Liver (tissue), 9 donors: ENCODE results near the gene VSIG10L. TPM values are rescaled to one million over a fixed set of nuclear protein-coding genes. Genes with fewer than 3 reads are reported as not detected.

Experiments used
- DNase-seq: peaks from one replicate; pipeline ENCODE4 v3.0.0-alpha.2; 2017; ENCODE audit warnings: low spot score
- H3K27ac ChIP-seq, 2 donors: one replicate each; pipeline ENCODE4 v1.7.0; 2013; ENCODE audit warnings: inconsistent platforms in 2 of 2, low read length in 2 of 2, control low read depth in 1 of 2, low read depth in 1 of 2, mild to moderate bottlenecking in 1 of 2
- H3K27me3 ChIP-seq, 4 donors: one replicate each; pipeline versions ENCODE4 v1.6.1 to v1.7.0; 2013; ENCODE audit warnings: low read length in 3 of 4, inconsistent platforms in 1 of 4, mild to moderate bottlenecking in 1 of 4, moderate library complexity in 1 of 4; ENCODE audit not compliant: control insufficient read depth in 4 of 4, insufficient read depth in 4 of 4
- H3K36me3 ChIP-seq, 4 donors: one replicate each; pipeline versions ENCODE4 v1.6.1 to v1.7.0; 2013; ENCODE audit warnings: low read length in 3 of 4, mild to moderate bottlenecking in 3 of 4, low read depth in 1 of 4, moderate library complexity in 1 of 4; ENCODE audit not compliant: control insufficient read depth in 4 of 4, insufficient read depth in 3 of 4
- H3K4me1 ChIP-seq, 4 donors: one replicate each; pipeline versions ENCODE4 v1.6.1 to v1.7.0; 2013; ENCODE audit warnings: low read length in 3 of 4, mild to moderate bottlenecking in 3 of 4, moderate library complexity in 1 of 4; ENCODE audit not compliant: control insufficient read depth in 4 of 4, insufficient read depth in 4 of 4
- H3K4me3 ChIP-seq, 3 donors: one replicate each; pipeline versions ENCODE4 v1.6.1 to v1.7.0; 2013; ENCODE audit warnings: low read length in 3 of 3, control low read depth in 1 of 3, low read depth in 1 of 3, mild to moderate bottlenecking in 1 of 3
- H3K9ac ChIP-seq, 2 donors: one replicate each; pipeline ENCODE4 v1.7.0; 2013; ENCODE audit warnings: low read length in 2 of 2, mild to moderate bottlenecking in 2 of 2, moderate library complexity in 2 of 2, control low read depth in 1 of 2, low read depth in 1 of 2
- H3K9me3 ChIP-seq, 4 donors: one replicate each; pipeline versions ENCODE4 v1.6.1 to v1.7.0; 2013; ENCODE audit warnings: low read length in 3 of 4; ENCODE audit not compliant: control insufficient read depth in 4 of 4
- EGR1 ChIP-seq, 2 donors: IDR thresholded peaks; 2 replicates each; pipeline ENCODE4 v1.6.1; 2016 to 2018; ENCODE audit warnings: antibody characterized with exemption in 2 of 2, low read depth in 2 of 2
- FOXA1 ChIP-seq: IDR thresholded peaks from 2 replicates; pipeline ENCODE4 v1.6.1; 2016; ENCODE audit warnings: antibody characterized with exemption
- FOXA2 ChIP-seq: IDR thresholded peaks from 2 replicates; pipeline ENCODE4 v1.6.1; 2016; ENCODE audit warnings: antibody characterized with exemption
- GABPA ChIP-seq, 2 donors: IDR thresholded peaks in 1 of 2; conservative IDR thresholded peaks in 1 of 2; 2 replicates each; pipeline ENCODE4 v1.6.1; 2016; ENCODE audit warnings: antibody characterized with exemption in 2 of 2, mild to moderate bottlenecking in 1 of 2, moderate library complexity in 1 of 2
- HNF4A ChIP-seq, 2 donors: conservative IDR thresholded peaks; 2 replicates each; pipeline ENCODE4 v1.6.1; 2016; ENCODE audit warnings: antibody characterized with exemption in 2 of 2, mild to moderate bottlenecking in 2 of 2
- HNF4G ChIP-seq: IDR thresholded peaks from 2 replicates; pipeline ENCODE4 v1.6.1; 2016; ENCODE audit warnings: antibody characterized with exemption
- JUND ChIP-seq, 2 donors: IDR thresholded peaks; 2 replicates each; pipeline ENCODE4 v1.6.1; 2016; ENCODE audit warnings: antibody characterized with exemption in 2 of 2
- NR2F2 ChIP-seq: IDR thresholded peaks from 2 replicates; pipeline ENCODE4 v1.6.1; 2016; ENCODE audit warnings: antibody characterized with exemption
- RAD21 ChIP-seq, 2 donors: IDR thresholded peaks; 2 replicates each; pipeline ENCODE4 v1.6.1; 2016; ENCODE audit warnings: antibody characterized with exemption in 2 of 2, mild to moderate bottlenecking in 2 of 2
- RXRA ChIP-seq, 2 donors: IDR thresholded peaks; 2 replicates each; pipeline ENCODE4 v1.6.1; 2017 to 2018; ENCODE audit warnings: antibody characterized with exemption in 2 of 2, mild to moderate bottlenecking in 1 of 2
- SP1 ChIP-seq: IDR thresholded peaks from 2 replicates; pipeline ENCODE4 v1.6.1; 2018; ENCODE audit warnings: antibody characterized with exemption, mild to moderate bottlenecking
- TAF1 ChIP-seq: conservative IDR thresholded peaks from 2 replicates; pipeline ENCODE4 v1.6.1; 2016; ENCODE audit warnings: antibody characterized with exemption, mild to moderate bottlenecking
- YY1 ChIP-seq: IDR thresholded peaks from 2 replicates; pipeline ENCODE4 v1.6.1; 2016; ENCODE audit warnings: antibody characterized with exemption, mild to moderate bottlenecking
- WGBS: extraction: QIAGEN DNeasy Blood & Tissue Kit; methylation state at CpG from one replicate; pipeline ENCODE4 v1.1.7; 2013; 5-methylcytosine and 5-hydroxymethylcytosine counted together
- polyA plus RNA-seq, 2 donors: library from polyadenylated mRNA; stranded (reverse) in 1 of 2; unstranded in 1 of 2; fragments of 200-250 nt in 1 of 2; fragments of >200 nt in 1 of 2; fragmentation: Nextera tagmentation in 1 of 2; extraction: Ambion mirVana in 1 of 2; gene quantifications; one replicate each; pipeline versions ENCODE4 v1.2.1 to v1.2.3, GENCODE V29; 2013 to 2015
- total RNA-seq, 2 donors: library from RNA; depleted of rRNA; stranded (reverse); fragments of >200 nt; gene quantifications; one replicate each; pipeline ENCODE4 v1.2.3, GENCODE V29; 2014
- TF ChIP-seq, protein P1 (sequence below): IDR thresholded peaks from 2 replicates; pipeline ENCODE4 v1.6.1; 2016; ENCODE audit warnings: antibody characterized with exemption
- TF ChIP-seq, protein P2 (sequence below): IDR thresholded peaks from 2 replicates; pipeline ENCODE4 v1.6.1; 2016; ENCODE audit warnings: antibody characterized with exemption
- TF ChIP-seq, protein P3 (sequence below): IDR thresholded peaks from 2 replicates; pipeline ENCODE4 v1.6.1; 2016; ENCODE audit warnings: antibody characterized with exemption, mild to moderate bottlenecking
- TF ChIP-seq, protein P4 (sequence below): fragments of 150-350 bp; IDR thresholded peaks from 2 replicates; pipeline ENCODE4 v1.5.1; 2017; ENCODE audit warnings: improper control_type of control experiment, low read depth, low read length; ENCODE audit not compliant: missing input control
- TF ChIP-seq, protein P5 (sequence below): IDR thresholded peaks from 2 replicates; pipeline ENCODE4 v1.6.1; 2016; ENCODE audit warnings: antibody characterized with exemption
- donor health status: healthy.
- donor health status: healthy.
- donor health status: healthy.
- donor health status: healthy.
- donor health status: healthy.

VSIG10L gene
- total and polyA plus RNA-seq, 4 donors = 0.60 to 1.8 (median 0.83) TPM

DNA sequence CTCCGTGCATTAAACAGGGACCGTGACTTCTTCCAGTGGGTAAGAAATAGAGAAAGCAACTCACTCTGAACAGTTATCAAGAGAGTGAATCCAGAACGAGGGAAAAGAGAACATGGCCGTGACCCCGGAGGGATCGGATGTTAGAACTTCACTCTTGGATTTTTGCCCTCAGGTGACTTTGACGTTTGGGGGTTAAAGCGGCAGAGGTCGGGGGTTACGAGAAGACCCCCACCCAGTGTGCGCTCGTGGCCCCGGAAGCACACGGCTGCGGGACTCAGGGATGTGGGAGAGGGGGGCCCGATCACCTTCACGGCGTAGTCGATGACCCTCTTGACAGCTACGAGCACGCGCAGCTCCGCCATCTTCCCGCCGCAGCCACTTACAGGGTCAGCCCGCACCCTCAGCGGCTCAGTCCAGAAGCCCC, 24.0 kb upstream of the VSIG10L start, which contains the start of gene ETFB:
TSS of gene ETFB (minus strand) at position 424 of the 424 bp plus-strand sequence. CDS start at position 362, 62 bp downstream.
- peak within 1 kb of the TSS; percentile 71 to 98 (median 91) for H3K4me3 ChIP-seq
- WGBS = under 1% methylated on average over 27 of the region's 27 CpGs
- peak within 1 kb of the TSS; percentile 98 to 99 for H3K27ac ChIP-seq
- peaks cover 2 to 50% (median 28%) of the 10 kb centered on the region in 4 donors for H3K4me1 ChIP-seq
- H3K9me3 ChIP-seq = no peaks in the 10 kb centered on the region
- H3K9ac ChIP-seq = peak within 1 kb of the TSS; percentile 100
- H3K36me3 ChIP-seq = no peaks in the 10 kb centered on the region
- TF ChIP-seq, protein P1, sequence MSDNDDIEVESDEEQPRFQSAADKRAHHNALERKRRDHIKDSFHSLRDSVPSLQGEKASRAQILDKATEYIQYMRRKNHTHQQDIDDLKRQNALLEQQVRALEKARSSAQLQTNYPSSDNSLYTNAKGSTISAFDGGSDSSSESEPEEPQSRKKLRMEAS = no peak
- TF ChIP-seq GABPA (IDR thresholded peaks at IDR 0.05 in 1 of 2, conservative IDR thresholded peaks at IDR 0.05 in 1 of 2) (no peak), EGR1 (IDR thresholded peaks at IDR 0.05; ENCODE audit: low read depth in 2 of 2) (no peak)
- TF ChIP-seq, protein P2, sequence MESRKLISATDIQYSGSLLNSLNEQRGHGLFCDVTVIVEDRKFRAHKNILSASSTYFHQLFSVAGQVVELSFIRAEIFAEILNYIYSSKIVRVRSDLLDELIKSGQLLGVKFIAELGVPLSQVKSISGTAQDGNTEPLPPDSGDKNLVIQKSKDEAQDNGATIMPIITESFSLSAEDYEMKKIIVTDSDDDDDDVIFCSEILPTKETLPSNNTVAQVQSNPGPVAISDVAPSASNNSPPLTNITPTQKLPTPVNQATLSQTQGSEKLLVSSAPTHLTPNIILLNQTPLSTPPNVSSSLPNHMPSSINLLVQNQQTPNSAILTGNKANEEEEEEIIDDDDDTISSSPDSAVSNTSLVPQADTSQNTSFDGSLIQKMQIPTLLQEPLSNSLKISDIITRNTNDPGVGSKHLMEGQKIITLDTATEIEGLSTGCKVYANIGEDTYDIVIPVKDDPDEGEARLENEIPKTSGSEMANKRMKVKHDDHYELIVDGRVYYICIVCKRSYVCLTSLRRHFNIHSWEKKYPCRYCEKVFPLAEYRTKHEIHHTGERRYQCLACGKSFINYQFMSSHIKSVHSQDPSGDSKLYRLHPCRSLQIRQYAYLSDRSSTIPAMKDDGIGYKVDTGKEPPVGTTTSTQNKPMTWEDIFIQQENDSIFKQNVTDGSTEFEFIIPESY = no peak
- DNase-seq = no peak
- no peaks in the 10 kb centered on the region for H3K27me3 ChIP-seq

DNA sequence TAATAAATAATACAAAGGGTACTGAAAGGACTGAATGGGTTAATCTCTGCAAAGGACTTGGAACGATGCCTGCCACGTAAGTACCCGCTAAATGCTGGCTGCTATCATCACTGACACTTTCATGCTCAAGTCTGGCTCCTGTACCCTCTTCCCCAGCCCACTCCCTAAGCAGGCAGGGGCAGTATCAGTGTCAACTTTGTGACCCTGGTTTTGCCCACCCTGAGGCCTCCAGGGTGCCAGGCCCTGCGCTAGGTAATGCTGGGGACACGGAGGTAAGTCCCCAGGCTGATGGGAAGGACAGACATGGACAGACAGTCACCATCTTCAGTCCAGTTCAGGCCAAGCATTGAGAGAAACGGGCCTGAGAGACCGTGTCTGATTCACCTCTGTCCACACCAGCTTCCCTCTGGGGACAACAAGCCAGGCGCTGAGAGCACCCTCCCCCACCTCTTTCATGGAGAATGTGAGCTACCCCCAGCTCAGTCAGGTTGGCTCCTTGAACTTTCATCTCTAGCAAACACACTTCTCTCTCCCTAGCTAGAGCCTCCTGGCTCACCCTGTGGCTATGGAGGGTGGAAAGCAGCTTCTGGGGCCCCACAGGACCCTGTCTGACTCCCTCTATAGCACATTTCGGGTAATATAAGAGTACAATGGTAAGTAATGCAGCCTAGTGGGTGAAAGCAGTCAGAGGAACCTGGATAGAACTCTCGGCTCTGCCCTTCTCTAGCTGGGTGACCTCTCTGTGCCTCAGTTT, 23.4 kb upstream of the VSIG10L start:
- Histone ChIP-seq H3K9me3 (no peaks in the 10 kb centered on the region), H3K4me3 (peak overlapping the region; percentile 67 to 98 (median 91)), H3K9ac (peak overlapping the region; percentile 100), H3K27ac (peak overlapping the region; percentile 98 to 99), H3K27me3 (no peaks in the 10 kb centered on the region), H3K36me3 (no peaks in the 10 kb centered on the region), H3K4me1 (peaks cover 2 to 50% (median 28%) of the 10 kb centered on the region in 4 donors)
- TF ChIP-seq, protein P3, sequence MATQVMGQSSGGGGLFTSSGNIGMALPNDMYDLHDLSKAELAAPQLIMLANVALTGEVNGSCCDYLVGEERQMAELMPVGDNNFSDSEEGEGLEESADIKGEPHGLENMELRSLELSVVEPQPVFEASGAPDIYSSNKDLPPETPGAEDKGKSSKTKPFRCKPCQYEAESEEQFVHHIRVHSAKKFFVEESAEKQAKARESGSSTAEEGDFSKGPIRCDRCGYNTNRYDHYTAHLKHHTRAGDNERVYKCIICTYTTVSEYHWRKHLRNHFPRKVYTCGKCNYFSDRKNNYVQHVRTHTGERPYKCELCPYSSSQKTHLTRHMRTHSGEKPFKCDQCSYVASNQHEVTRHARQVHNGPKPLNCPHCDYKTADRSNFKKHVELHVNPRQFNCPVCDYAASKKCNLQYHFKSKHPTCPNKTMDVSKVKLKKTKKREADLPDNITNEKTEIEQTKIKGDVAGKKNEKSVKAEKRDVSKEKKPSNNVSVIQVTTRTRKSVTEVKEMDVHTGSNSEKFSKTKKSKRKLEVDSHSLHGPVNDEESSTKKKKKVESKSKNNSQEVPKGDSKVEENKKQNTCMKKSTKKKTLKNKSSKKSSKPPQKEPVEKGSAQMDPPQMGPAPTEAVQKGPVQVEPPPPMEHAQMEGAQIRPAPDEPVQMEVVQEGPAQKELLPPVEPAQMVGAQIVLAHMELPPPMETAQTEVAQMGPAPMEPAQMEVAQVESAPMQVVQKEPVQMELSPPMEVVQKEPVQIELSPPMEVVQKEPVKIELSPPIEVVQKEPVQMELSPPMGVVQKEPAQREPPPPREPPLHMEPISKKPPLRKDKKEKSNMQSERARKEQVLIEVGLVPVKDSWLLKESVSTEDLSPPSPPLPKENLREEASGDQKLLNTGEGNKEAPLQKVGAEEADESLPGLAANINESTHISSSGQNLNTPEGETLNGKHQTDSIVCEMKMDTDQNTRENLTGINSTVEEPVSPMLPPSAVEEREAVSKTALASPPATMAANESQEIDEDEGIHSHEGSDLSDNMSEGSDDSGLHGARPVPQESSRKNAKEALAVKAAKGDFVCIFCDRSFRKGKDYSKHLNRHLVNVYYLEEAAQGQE = peak; percentile 54
- TF ChIP-seq HNF4G = no peak
- no peak for TF ChIP-seq GABPA (IDR thresholded peaks at IDR 0.05 in 1 of 2, conservative IDR thresholded peaks at IDR 0.05 in 1 of 2)
- peak; percentile 67 for TF ChIP-seq YY1
- TF ChIP-seq, protein P2 = no peak
- TF ChIP-seq RAD21 (IDR thresholded peaks at IDR 0.05) = peak; percentile 21 to 38
- TF ChIP-seq EGR1 (IDR thresholded peaks at IDR 0.05; ENCODE audit: low read depth in 2 of 2) = no peak
- TF ChIP-seq FOXA2 = peak; percentile 6
- TF ChIP-seq, protein P4, sequence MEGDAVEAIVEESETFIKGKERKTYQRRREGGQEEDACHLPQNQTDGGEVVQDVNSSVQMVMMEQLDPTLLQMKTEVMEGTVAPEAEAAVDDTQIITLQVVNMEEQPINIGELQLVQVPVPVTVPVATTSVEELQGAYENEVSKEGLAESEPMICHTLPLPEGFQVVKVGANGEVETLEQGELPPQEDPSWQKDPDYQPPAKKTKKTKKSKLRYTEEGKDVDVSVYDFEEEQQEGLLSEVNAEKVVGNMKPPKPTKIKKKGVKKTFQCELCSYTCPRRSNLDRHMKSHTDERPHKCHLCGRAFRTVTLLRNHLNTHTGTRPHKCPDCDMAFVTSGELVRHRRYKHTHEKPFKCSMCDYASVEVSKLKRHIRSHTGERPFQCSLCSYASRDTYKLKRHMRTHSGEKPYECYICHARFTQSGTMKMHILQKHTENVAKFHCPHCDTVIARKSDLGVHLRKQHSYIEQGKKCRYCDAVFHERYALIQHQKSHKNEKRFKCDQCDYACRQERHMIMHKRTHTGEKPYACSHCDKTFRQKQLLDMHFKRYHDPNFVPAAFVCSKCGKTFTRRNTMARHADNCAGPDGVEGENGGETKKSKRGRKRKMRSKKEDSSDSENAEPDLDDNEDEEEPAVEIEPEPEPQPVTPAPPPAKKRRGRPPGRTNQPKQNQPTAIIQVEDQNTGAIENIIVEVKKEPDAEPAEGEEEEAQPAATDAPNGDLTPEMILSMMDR = no peak
- no peak for TF ChIP-seq FOXA1
- peak; percentile 86 for TF ChIP-seq TAF1
- TF ChIP-seq, protein P5, sequence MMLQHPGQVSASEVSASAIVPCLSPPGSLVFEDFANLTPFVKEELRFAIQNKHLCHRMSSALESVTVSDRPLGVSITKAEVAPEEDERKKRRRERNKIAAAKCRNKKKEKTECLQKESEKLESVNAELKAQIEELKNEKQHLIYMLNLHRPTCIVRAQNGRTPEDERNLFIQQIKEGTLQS = no peak
- TF ChIP-seq JUND (IDR thresholded peaks at IDR 0.05) = no peak
- TF ChIP-seq RXRA (IDR thresholded peaks at IDR 0.05) = peak; percentile 32 to 42
- TF ChIP-seq, protein P1 = no peak
- TF ChIP-seq NR2F2 = no peak
- TF ChIP-seq SP1 = peak; percentile 61
- peak; percentile 50 to 55 for TF ChIP-seq HNF4A (conservative IDR thresholded peaks at IDR 0.05)
- DNase-seq = peak; percentile 56
- WGBS = 12% methylated on average over 10 of the region's 10 CpGs
